Measurements from ENCODE around the gene PNPLA2. TPM values are rescaled to one million over a fixed set of nuclear protein-coding genes. Genes with fewer than 3 reads are reported as not detected.
A peak's percentile ranks its signal among the peaks of the same experiment; 100 is the strongest.

The PNPLA2 gene
- total RNA-seq, 1 donor from 2014 or later, result 34.7 TPM

DNA sequence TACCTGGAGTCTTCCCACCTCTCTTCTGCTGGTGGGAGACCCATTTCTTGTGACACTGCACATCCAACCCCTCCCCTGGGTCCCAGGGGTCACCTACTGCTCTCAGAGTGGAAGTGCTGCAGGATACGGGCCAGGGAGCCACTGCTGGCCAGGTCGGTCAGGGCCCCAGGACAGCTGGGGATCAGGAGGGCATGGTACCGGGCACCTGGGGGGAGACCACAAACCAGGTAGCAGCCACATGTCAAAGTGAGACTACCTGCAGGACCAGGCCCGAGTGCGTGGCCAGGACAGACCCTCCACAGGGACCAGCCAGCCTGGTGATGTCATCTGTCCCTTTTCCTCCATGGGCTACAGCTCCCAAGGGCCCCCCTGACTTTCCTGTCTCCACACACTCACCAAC, 45.3 kb upstream of the PNPLA2 start:
- TF ChIP-seq CTCF (conservative IDR thresholded peaks at IDR 0.05; ENCODE audit: low read depth, low read length), result no peak
- DNase-seq (ENCODE audit: low read depth), result no peak
- no peak overlapping the region for H3K4me3 ChIP-seq (ENCODE audit: low read depth, low read length)

- no peak for TF ChIP-seq CTCF (conservative IDR thresholded peaks at IDR 0.05; ENCODE audit: low read depth, low read length)
- no peak overlapping the region for H3K4me3 ChIP-seq (ENCODE audit: low read depth, low read length)
- DNase-seq (ENCODE audit: low read depth), result no peak
Observed at GRCh38 chr11:773830-774229, 44.9 kb upstream of the PNPLA2 start.

DNA sequence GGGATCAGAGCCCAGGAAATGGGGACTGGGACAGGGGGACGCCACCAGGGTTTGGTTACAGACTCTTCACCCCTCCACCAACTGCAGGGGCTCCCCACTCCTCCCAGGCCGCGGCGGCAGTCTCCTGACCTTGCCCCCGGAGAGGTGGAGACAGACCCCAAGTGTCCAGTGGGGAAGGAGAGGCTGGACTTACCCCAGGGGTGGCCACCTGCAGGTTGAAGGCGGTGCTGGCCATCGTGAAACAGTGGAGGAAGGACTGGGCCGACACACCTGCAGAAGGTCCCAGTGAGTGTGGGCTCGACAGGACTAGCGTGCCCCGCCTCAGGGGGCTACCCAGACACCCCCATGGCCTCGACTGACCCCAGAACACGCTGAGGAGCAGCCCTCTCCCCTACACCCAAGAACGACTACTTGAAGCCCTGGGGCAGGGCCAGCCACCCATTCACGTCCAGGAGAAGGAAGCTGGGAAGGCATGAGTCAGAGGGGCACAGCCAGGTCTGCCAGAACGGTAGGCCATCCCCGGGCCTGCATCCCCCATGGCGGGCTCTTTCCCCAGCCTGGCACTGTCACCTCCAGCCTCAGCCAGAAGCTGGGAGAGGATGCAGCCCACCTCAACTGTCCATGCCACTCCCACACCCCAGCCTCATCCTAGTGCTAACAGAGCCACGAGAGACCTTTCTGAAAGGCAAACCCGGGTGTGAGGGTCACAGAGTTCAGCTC, 43.7 kb upstream of the PNPLA2 start:
- TF ChIP-seq CTCF (conservative IDR thresholded peaks at IDR 0.05; ENCODE audit: low read depth, low read length), result peak; percentile 9
- no peak for DNase-seq (ENCODE audit: low read depth)
- peak overlapping the region; percentile 79 for H3K4me3 ChIP-seq (ENCODE audit: low read depth, low read length)

DNA sequence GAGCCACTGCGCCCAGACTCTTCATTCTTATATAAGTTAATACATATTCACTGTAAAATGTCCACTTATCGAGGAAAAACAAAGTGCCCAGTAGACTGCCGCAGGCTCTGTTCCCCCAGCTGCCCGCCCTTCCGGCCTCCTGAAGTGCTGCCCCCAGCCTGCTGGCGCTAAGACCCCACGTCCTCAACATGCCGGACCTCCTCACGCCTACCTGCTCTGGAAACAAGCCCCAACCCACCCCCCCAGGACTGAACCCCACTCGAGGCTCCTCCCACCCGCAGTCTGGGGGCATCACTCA, 42.5 kb upstream of the PNPLA2 start:
- TF ChIP-seq CTCF (conservative IDR thresholded peaks at IDR 0.05; ENCODE audit: low read depth, low read length), result no peak
- no peak for DNase-seq (ENCODE audit: low read depth)
- H3K4me3 ChIP-seq (ENCODE audit: low read depth, low read length), result peak overlapping the region; percentile 79

DNA sequence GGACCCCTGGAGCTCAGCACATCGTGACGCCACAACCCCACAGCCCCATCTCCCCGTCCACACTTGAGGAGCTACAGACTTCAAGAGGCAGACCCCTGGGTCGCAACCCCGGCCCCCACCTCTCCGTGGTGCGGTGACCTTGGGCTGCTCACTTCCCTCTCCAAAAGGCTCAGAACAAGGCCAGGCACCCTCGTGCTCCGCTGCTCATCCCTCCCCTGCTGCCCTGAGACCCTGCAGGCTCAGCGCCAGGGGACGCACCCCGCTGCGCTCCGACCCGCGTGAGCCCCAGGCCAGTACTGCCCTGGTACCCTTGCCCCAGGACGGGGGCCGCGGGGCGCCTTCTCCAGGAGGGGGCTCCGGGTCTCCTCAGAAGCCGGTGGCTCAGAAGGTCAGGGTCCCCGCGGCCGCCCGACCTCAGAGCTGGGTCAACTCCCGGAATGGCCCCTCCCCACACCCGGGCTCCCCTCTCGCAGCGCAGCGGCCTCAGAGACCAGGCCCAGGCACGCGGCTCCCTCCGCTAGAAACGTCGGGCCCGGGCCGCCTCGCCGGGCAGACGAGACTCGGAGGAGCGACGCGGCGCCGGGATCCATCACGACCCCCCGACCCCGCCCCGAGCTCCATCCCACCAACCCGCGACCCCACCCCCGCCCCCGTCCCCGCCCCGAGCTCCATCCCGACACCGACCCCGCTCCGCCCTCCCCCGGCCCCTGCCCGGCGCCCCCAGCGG, 42.0 kb upstream of the PNPLA2 start:
- no peak for TF ChIP-seq CTCF (conservative IDR thresholded peaks at IDR 0.05; ENCODE audit: low read depth, low read length)
- peak overlapping the region; percentile 79 for H3K4me3 ChIP-seq (ENCODE audit: low read depth, low read length)
- no peak for DNase-seq (ENCODE audit: low read depth)

GRCh38 chr11:777288-778255, 41.1 kb upstream of the PNPLA2 start, which contains the start of gene GATD1:
TSS of gene GATD1 (minus strand) at chr11:777487. CDS start at chr11:777462, 25 bp downstream.
- no peak for TF ChIP-seq CTCF (conservative IDR thresholded peaks at IDR 0.05; ENCODE audit: low read depth, low read length)
- peak within 1 kb of the TSS; percentile 79 for H3K4me3 ChIP-seq (ENCODE audit: low read depth, low read length)
- no peak for DNase-seq (ENCODE audit: low read depth)

Data from epithelial cell of proximal tubule (primary cell).